H1 (cell line): ENCODE data around the gene MBD3L5.

Source experiments
- BRCA1 ChIP-seq: IDR thresholded peaks from 2 replicates; pipeline ENCODE4 v1.6.1; 2012; ENCODE audit warnings: low read depth, low read length, improper control_type of control experiment
- CEBPB ChIP-seq: IDR thresholded peaks from 2 replicates; pipeline ENCODE4 v1.6.1; 2012; ENCODE audit warnings: low read depth, low read length
- CTCF ChIP-seq, 3 experiments: IDR thresholded peaks; 1 replicate in 2 of 3; 2 replicates in 1 of 3; pipeline versions ENCODE4 v1.5.1 to v1.6.1; 2011; ENCODE audit warnings: low read length in 3 of 3, mild to moderate bottlenecking in 3 of 3, inconsistent platforms in 2 of 3, low read depth in 1 of 3, moderate library complexity in 1 of 3; ENCODE audit not compliant: insufficient read depth in 1 of 3; ENCODE audit errors: control extremely low read depth in 1 of 3
- EZH2 ChIP-seq: fragments of 200-600 bp; sonication (generic); IDR thresholded peaks from 2 replicates; pipeline ENCODE4 v1.7.1; 2012; ENCODE audit warnings: low read depth, mild to moderate bottlenecking, moderate library complexity, low read length, inconsistent platforms; ENCODE audit not compliant: severe bottlenecking
- MAFK ChIP-seq: IDR thresholded peaks from 2 replicates; pipeline ENCODE4 v1.6.1; 2012; ENCODE audit warnings: low read depth, mild to moderate bottlenecking, improper control_type of control experiment, low read length
- MAX ChIP-seq: IDR thresholded peaks from 2 replicates; pipeline ENCODE4 v1.6.1; 2012; ENCODE audit warnings: inconsistent platforms
- POLR2A ChIP-seq, 2 experiments: IDR thresholded peaks; 1 replicate in 1 of 2; 2 replicates in 1 of 2; pipeline ENCODE4 v1.6.1; 2011; ENCODE audit warnings: low read depth in 2 of 2, low read length in 2 of 2, mild to moderate bottlenecking in 2 of 2; ENCODE audit errors: control extremely low read depth in 1 of 2
- SP1 ChIP-seq: IDR thresholded peaks from 2 replicates; pipeline ENCODE4 v1.6.1; 2011; ENCODE audit warnings: low read depth, low read length

GRCh38 chr19:7063764-7064418, 33.5 kb downstream of the MBD3L5 start:
- no peak for TF ChIP-seq POLR2A (IDR thresholded peaks at IDR 0.05; ENCODE audit: control extremely low read depth in 1 of 2, low read depth in 2 of 2, low read length in 2 of 2)
- no peak for TF ChIP-seq CTCF (IDR thresholded peaks at IDR 0.05; ENCODE audit: control extremely low read depth in 1 of 3, insufficient read depth in 1 of 3, low read depth in 1 of 3, low read length in 3 of 3)
- no peak for TF ChIP-seq CEBPB
- TF ChIP-seq EZH2, result no peak
- TF ChIP-seq BRCA1, result no peak
- no peak for TF ChIP-seq MAFK
- no peak for TF ChIP-seq MAX
- no peak for TF ChIP-seq SP1
